ENCODE measurements around the gene SPATA33.
"Not testable (repeated sequence)": the region's sequence is repeated elsewhere in the genome, so short reads cannot be mapped to it uniquely, and the experiment has no call there.

SPATA33 gene

DNA sequence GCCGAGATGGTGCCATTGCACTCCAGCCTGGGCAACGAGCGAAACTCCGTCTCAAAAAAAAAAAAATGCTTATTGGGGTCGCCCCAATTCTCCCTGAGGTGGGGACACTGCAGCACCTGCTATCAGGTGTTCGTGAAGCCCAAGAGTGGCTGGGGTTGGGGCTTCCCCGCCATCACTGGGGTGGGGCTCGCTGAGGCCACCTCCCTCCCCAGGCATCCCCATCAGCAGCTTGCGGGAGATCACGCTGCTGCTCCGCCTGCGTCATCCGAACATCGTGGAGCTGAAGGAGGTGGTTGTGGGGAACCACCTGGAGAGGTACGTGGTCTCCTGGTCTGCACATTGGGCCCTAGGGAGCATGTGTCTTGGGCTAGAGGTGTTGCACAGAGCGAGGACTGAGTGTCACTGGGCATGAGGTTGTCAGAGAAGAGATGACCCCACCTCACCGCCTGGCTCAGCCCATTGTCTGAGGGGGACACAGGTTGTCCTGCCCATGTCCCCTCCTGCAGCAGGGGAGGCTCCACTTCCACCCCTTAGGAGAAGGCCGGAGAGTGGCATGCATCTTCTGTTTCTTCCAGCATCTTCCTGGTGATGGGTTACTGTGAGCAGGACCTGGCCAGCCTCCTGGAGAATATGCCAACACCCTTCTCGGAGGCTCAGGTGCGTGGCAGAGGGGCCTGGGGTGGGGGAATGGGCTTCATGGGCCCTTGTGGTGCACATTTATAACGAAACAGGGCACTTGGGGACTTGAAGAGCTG, 33.8 kb downstream of the SPATA33 start:
- TF ChIP-seq, protein P1, sequence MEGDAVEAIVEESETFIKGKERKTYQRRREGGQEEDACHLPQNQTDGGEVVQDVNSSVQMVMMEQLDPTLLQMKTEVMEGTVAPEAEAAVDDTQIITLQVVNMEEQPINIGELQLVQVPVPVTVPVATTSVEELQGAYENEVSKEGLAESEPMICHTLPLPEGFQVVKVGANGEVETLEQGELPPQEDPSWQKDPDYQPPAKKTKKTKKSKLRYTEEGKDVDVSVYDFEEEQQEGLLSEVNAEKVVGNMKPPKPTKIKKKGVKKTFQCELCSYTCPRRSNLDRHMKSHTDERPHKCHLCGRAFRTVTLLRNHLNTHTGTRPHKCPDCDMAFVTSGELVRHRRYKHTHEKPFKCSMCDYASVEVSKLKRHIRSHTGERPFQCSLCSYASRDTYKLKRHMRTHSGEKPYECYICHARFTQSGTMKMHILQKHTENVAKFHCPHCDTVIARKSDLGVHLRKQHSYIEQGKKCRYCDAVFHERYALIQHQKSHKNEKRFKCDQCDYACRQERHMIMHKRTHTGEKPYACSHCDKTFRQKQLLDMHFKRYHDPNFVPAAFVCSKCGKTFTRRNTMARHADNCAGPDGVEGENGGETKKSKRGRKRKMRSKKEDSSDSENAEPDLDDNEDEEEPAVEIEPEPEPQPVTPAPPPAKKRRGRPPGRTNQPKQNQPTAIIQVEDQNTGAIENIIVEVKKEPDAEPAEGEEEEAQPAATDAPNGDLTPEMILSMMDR (IDR thresholded peaks at IDR 0.05; ENCODE audit: low read length, missing control alignments): no peak
- no peak overlapping the region for H3K4me3 ChIP-seq (replicated peaks; ENCODE audit: low read depth, low read length)
- no peak for DNase-seq (ENCODE audit: low read depth)

DNA sequence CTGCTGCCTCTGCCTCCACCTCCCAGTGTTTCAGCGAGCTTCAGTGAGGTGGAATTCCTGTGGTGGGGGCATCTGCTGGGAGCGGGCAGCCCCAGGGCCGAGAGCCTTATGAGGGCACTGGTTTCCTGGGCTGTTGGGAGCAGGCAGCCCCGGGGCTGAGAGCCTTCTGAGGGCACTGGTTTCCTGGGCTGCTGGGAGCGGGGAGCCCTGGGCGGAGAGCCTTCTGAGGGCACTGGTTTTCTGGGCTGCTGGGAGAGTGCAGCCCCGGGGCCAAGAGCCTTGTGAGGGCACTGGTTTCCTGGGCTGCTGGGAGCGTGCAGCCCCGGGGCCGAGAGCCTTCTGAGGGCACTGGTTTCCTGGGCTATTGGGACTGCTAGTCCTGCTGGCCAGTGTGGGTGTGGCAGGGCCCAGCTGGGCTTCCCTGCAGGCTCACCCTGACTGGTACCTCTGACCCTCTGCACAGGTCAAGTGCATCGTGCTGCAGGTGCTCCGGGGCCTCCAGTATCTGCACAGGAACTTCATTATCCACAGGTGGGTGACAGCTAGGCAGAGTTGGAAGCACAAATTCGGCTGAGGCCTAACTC, 34.4 kb downstream of the SPATA33 start:
- TF ChIP-seq, protein P1 (IDR thresholded peaks at IDR 0.05; ENCODE audit: low read length, missing control alignments): no peak
- DNase-seq (ENCODE audit: low read depth): no peak
- H3K4me3 ChIP-seq (replicated peaks; ENCODE audit: low read depth, low read length): no peak overlapping the region

DNA sequence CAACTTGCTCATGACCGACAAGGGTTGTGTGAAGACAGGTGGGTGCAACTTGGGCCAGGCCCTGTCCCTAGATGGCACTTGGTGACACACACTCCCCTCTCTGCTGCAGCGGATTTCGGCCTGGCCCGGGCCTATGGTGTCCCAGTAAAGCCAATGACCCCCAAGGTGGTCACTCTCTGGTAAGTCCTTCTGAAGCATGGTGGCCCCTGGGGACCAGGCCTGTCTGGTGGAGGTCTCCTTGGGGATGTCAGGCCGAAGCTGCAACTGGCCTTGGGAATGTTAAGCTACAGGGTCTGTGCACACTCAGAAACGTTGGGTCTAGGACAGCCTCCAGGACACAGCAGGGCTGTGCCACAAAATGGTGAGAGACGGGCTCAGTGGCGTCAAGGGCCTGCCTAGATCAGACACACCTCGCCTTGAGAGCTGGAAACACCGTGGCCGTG, 35.7 kb downstream of the SPATA33 start:
- DNase-seq (ENCODE audit: low read depth): no peak
- TF ChIP-seq, protein P1 (IDR thresholded peaks at IDR 0.05; ENCODE audit: low read length, missing control alignments): no peak
- H3K4me3 ChIP-seq (replicated peaks; ENCODE audit: low read depth, low read length): no peak overlapping the region

DNA sequence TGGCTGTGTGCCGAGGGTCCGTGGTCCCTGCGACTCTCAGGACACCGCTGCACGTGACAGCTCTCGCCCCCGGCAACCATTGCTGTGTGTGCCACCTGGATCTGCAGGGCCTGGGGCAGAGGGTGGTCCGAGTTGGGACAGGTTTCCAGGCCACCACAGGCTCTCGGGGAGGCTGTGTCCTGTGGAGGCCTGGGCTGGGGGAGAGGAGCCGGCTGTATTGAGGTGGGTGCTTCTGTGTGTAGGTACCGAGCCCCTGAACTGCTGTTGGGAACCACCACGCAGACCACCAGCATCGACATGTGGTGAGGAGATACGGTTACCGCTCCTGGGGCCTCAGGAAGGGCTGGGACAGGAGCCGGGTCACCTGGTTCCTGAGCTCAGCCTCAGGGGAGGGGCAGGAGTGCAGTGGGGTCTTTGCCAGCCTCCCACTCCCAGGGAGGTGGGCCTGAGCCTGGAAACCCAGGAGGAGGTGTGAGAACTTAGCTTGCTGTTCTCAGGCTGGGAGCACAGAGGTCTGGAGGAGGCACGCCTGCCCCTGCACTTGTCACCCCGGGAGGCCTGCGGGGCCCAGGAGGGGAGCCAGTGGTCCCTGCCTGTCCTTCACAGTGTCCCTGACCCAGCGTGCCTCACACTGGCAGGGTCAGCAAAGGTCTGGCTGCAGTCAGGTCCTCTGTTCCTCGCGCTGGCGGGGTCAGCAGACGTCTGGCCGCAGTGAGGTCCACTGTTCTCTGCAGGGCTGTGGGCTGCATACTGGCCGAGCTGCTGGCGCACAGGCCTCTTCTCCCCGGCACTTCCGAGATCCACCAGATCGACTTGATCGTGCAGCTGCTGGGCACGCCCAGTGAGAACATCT, 36.5 kb downstream of the SPATA33 start:
- DNase-seq (ENCODE audit: low read depth): no peak
- H3K4me3 ChIP-seq (replicated peaks; ENCODE audit: low read depth, low read length): no peak overlapping the region
- TF ChIP-seq, protein P1 (IDR thresholded peaks at IDR 0.05; ENCODE audit: low read length, missing control alignments): no peak

DNA sequence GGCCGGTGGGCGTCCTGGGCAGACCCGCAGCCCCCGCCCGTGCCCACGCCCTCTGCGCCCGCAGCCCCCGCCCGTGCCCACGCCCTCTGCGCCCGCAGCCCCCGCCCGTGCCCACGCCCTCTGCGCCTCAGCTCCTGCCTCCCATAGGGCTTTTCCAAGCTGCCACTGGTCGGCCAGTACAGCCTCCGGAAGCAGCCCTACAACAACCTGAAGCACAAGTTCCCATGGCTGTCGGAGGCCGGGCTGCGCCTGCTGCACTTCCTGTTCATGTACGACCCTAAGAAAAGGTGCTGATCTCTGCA, 37.1 kb downstream of the SPATA33 start:
- not testable (repeated sequence) for H3K4me3 ChIP-seq (replicated peaks; ENCODE audit: low read depth, low read length)

DNA sequence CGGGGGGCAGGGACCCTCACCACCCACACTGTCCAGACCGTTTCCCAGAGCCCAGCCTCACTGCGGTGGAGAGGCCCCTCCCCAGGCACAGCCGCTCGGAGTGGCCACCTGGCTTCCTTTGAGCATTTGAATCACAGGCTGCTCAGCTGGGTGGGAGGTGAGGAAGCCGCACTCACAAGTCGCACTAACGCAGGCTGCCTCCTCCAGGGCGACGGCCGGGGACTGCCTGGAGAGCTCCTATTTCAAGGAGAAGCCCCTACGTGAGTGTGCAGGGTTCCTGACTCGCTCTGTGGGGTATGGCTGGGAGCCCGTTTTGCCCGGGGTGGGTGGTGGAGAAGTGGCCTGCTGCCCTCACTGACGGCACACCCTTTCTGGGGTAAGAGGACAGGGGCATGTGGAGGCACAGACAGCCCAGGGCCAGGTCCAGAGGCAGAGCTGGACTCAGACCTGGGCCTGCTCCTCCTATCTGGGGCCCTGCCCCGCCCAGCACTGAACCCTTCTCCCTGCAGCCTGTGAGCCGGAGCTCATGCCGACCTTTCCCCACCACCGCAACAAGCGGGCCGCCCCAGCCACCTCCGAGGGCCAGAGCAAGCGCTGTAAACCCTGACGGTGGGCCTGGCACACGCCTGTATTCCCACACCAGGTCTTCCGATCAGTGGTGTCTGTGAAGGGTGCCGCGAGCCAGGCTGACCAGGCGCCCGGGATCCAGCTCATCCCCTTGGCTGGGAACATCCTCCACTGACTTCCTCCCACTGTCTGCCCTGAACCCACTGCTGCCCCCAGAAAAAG, 37.6 kb downstream of the SPATA33 start:
- H3K4me3 ChIP-seq (replicated peaks; ENCODE audit: low read depth, low read length): no peak overlapping the region
- TF ChIP-seq, protein P1 (IDR thresholded peaks at IDR 0.05; ENCODE audit: low read length, missing control alignments): no peak
- no peak for DNase-seq (ENCODE audit: low read depth)

More for the DNA sequence above, 37.1 kb downstream of the SPATA33 start:
- not testable (repeated sequence) for DNase-seq (ENCODE audit: low read depth)
